ENCODE data around the gene HSD17B12. TPM values are rescaled to one million over a fixed set of nuclear protein-coding genes. Genes with fewer than 3 reads are reported as not detected.

The HSD17B12 gene
- total RNA-seq, 1 donor, result 76.5 TPM

DNA sequence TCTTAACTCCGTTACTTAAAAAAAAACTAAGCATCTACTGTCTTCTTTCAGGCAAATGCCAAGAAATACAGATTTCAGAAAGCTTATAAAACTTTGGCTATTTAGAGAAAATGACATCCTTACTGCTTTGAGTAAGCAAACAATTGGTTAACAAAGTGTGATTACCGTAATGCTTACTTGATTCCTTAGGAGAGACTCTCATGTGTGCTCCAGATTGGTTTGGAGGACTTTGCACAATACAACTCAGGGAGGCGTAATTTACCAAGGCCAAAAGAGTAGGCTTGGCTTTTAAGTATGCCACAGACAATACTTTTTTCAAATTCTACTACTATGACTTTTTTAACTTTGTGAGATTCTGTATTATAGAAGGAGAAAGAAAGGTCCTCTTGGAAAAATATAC is 123.2 kb downstream of the HSD17B12 start:
- no peak overlapping the region for H3K4me3 ChIP-seq (ENCODE audit: low read depth, low read length)
- no peak for DNase-seq (ENCODE audit: low read depth)
- TF ChIP-seq, protein P1, sequence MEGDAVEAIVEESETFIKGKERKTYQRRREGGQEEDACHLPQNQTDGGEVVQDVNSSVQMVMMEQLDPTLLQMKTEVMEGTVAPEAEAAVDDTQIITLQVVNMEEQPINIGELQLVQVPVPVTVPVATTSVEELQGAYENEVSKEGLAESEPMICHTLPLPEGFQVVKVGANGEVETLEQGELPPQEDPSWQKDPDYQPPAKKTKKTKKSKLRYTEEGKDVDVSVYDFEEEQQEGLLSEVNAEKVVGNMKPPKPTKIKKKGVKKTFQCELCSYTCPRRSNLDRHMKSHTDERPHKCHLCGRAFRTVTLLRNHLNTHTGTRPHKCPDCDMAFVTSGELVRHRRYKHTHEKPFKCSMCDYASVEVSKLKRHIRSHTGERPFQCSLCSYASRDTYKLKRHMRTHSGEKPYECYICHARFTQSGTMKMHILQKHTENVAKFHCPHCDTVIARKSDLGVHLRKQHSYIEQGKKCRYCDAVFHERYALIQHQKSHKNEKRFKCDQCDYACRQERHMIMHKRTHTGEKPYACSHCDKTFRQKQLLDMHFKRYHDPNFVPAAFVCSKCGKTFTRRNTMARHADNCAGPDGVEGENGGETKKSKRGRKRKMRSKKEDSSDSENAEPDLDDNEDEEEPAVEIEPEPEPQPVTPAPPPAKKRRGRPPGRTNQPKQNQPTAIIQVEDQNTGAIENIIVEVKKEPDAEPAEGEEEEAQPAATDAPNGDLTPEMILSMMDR (IDR thresholded peaks at IDR 0.05; ENCODE audit: insufficient read depth, low read length), result no peak

- no peak for DNase-seq (ENCODE audit: low read depth)
- no peak overlapping the region for H3K4me3 ChIP-seq (ENCODE audit: low read depth, low read length)
- TF ChIP-seq, protein P1 (IDR thresholded peaks at IDR 0.05; ENCODE audit: insufficient read depth, low read length), result no peak
Observed at GRCh38 chr11:43806976-43807375, 126.4 kb downstream of the HSD17B12 start.

GRCh38 chr11:43810929-43811596 is 130.5 kb downstream of the HSD17B12 start:
- H3K4me3 ChIP-seq (ENCODE audit: low read depth, low read length), result no peak overlapping the region
- TF ChIP-seq, protein P1 (IDR thresholded peaks at IDR 0.05; ENCODE audit: insufficient read depth, low read length), result peak; percentile 64
- DNase-seq (ENCODE audit: low read depth), result peak; percentile 47

GRCh38 chr11:43812471-43812870 is 131.9 kb downstream of the HSD17B12 start:
- TF ChIP-seq, protein P1 (IDR thresholded peaks at IDR 0.05; ENCODE audit: insufficient read depth, low read length), result no peak
- DNase-seq (ENCODE audit: low read depth), result no peak

GRCh38 chr11:43818220-43818619 is 137.7 kb downstream of the HSD17B12 start:
- TF ChIP-seq, protein P1 (IDR thresholded peaks at IDR 0.05; ENCODE audit: insufficient read depth, low read length), result no peak
- peak; percentile 19 for DNase-seq (ENCODE audit: low read depth)
- H3K4me3 ChIP-seq (ENCODE audit: low read depth, low read length), result no peak overlapping the region

More at GRCh38 chr11:43812471-43812870, 131.9 kb downstream of the HSD17B12 start:
- H3K4me3 ChIP-seq (ENCODE audit: low read depth, low read length), result no peak overlapping the region

DNA sequence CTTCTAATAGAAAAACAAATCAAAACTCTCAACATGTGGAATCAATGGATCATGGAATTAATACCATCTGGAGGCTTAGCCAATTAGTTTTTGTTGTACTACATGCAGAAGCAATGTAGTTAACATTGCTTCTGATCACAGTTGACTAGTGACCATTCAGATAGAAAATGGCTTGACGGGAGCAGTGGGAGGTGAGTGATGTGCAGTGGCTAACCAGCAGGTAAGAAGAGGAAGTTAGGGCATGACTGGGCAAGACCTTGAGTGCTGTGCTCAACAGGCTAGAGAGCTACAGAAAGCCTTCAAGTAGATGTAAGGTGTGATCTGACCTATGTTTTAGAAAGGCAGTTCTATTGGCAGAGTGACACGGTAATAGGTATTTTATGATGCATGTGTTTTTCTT is 139.4 kb downstream of the HSD17B12 start:
- DNase-seq (ENCODE audit: low read depth), result no peak
- TF ChIP-seq, protein P1 (IDR thresholded peaks at IDR 0.05; ENCODE audit: insufficient read depth, low read length), result no peak

GRCh38 chr11:43823316-43823715 is 142.8 kb downstream of the HSD17B12 start:
- no peak overlapping the region for H3K4me3 ChIP-seq (ENCODE audit: low read depth, low read length)
- DNase-seq (ENCODE audit: low read depth), result no peak
- TF ChIP-seq, protein P1 (IDR thresholded peaks at IDR 0.05; ENCODE audit: insufficient read depth, low read length), result no peak

More for the DNA sequence above, 139.4 kb downstream of the HSD17B12 start:
- H3K4me3 ChIP-seq (ENCODE audit: low read depth, low read length), result no peak overlapping the region

All from fibroblast of the aortic adventitia (primary cell).